OCI-LY1 (cell line): ENCODE data around the gene PRELID2.

Source experiments
- H2AFZ ChIP-seq: fragments of 200-600 bp; sonication (generic), shearing (Covaris generic); 2 replicates; pipeline ENCODE4 v1.6.0; 2014; ENCODE audit warnings: antibody characterized with exemption, mild to moderate bottlenecking, low read length
- H3F3A ChIP-seq: fragments of 200-600 bp; sonication (generic), shearing (Covaris generic); 2 replicates; pipeline ENCODE4 v1.6.0; 2014; ENCODE audit warnings: mild to moderate bottlenecking, antibody characterized with exemption, low read length, moderate library complexity; ENCODE audit not compliant: insufficient read depth
- H3K27ac ChIP-seq: fragments of 200-600 bp; sonication (generic); 2 replicates; pipeline ENCODE4 v1.5.1; 2014; ENCODE audit warnings: low read length, mixed run types, mild to moderate bottlenecking, low read depth; ENCODE audit not compliant: poor library complexity, severe bottlenecking
- H3K27me3 ChIP-seq: fragments of 200-600 bp; sonication (generic); 2 replicates; pipeline ENCODE4 v1.6.0; 2014; ENCODE audit warnings: antibody characterized with exemption, mild to moderate bottlenecking, low read length, moderate library complexity; ENCODE audit not compliant: insufficient read depth
- H3K36me3 ChIP-seq: fragments of 200-600 bp; sonication (generic); 2 replicates; pipeline ENCODE4 v1.6.1; 2014; ENCODE audit warnings: mild to moderate bottlenecking, antibody characterized with exemption, low read length, moderate library complexity, mixed read lengths; ENCODE audit not compliant: insufficient read depth
- H3K4me1 ChIP-seq: fragments of 200-600 bp; sonication (generic); 2 replicates; pipeline ENCODE4 v1.5.1; 2014; ENCODE audit warnings: mild to moderate bottlenecking, low read length, moderate library complexity; ENCODE audit not compliant: insufficient read depth, severe bottlenecking
- H3K4me2 ChIP-seq: fragments of 200-600 bp; sonication (generic), shearing (Covaris generic); 2 replicates; pipeline ENCODE4 v1.6.1; 2014; ENCODE audit warnings: low read length
- H3K4me3 ChIP-seq: fragments of 200-600 bp; sonication (generic); 2 replicates; pipeline ENCODE4 v1.5.1; 2014; ENCODE audit warnings: low read length, low read depth, mild to moderate bottlenecking, mixed read lengths; ENCODE audit not compliant: poor library complexity, severe bottlenecking
- H3K79me2 ChIP-seq: fragments of 200-600 bp; shearing (Covaris generic); 2 replicates; pipeline ENCODE4 v1.6.1; 2016; ENCODE audit warnings: mixed run types, low read length, mixed read lengths; ENCODE audit not compliant: insufficient read depth
- H3K9ac ChIP-seq: fragments of 200-600 bp; sonication (generic), shearing (Covaris generic); 2 replicates; pipeline ENCODE4 v1.6.1; 2014; ENCODE audit warnings: mild to moderate bottlenecking, low read length, mixed read lengths
- H3K9me2 ChIP-seq: fragments of 200-600 bp; sonication (generic), shearing (Covaris generic); 2 replicates; pipeline ENCODE4 v1.6.1; 2014; ENCODE audit warnings: low read depth, mild to moderate bottlenecking, low read length, mixed read lengths
- H3K9me3 ChIP-seq: fragments of 200-600 bp; shearing (Covaris generic); 2 replicates; pipeline ENCODE4 v1.6.1; 2014; ENCODE audit warnings: low read length, mixed read lengths
- H4K20me1 ChIP-seq: fragments of 200-600 bp; sonication (generic), shearing (Covaris generic); 2 replicates; pipeline ENCODE4 v1.6.0; 2016; ENCODE audit warnings: mild to moderate bottlenecking, low read length; ENCODE audit not compliant: insufficient read depth
- CTCF ChIP-seq: fragments of 200-600 bp; sonication (generic), shearing (Covaris generic); IDR thresholded peaks from 2 replicates; pipeline ENCODE4 v1.5.1; 2017; ENCODE audit warnings: mild to moderate bottlenecking, antibody characterized with exemption, low read length, moderate library complexity, mixed read lengths
- EZH2 ChIP-seq: fragments of 200-600 bp; sonication (generic), shearing (Covaris generic); IDR thresholded peaks from 2 replicates; pipeline ENCODE4 v1.8.0; 2017; ENCODE audit warnings: borderline replicate concordance, mixed run types, mild to moderate bottlenecking, antibody characterized with exemption, low read length, moderate library complexity, mixed read lengths

PRELID2 gene

GRCh38 chr5:145863003-145863402 is 27.9 kb upstream of the PRELID2 start:
- Histone ChIP-seq H3K36me3 (no peaks in the 10 kb centered on the region), H3K27ac (no peak overlapping the region), H3K4me3 (no peak overlapping the region), H3K9me3 (no peaks in the 10 kb centered on the region), H3K27me3 (no peaks in the 10 kb centered on the region), H3F3A (no peaks in the 10 kb centered on the region), H2AFZ (no peak overlapping the region), H3K79me2 (no peaks in the 10 kb centered on the region), H3K9me2 (no peaks in the 10 kb centered on the region), H4K20me1 (no peaks in the 10 kb centered on the region), H3K4me1 (no peaks in the 10 kb centered on the region), H3K4me2 (no peak overlapping the region), H3K9ac (no peak overlapping the region)
- no peak for TF ChIP-seq EZH2
- TF ChIP-seq CTCF: no peak

GRCh38 chr5:145859897-145860296 is 24.8 kb upstream of the PRELID2 start:
- Histone ChIP-seq H3K4me1 (no peaks in the 10 kb centered on the region), H4K20me1 (no peaks in the 10 kb centered on the region), H3K9me3 (no peaks in the 10 kb centered on the region), H3K4me2 (no peak overlapping the region), H3K4me3 (no peak overlapping the region), H3K9ac (no peak overlapping the region), H3K36me3 (no peaks in the 10 kb centered on the region), H3K79me2 (no peaks in the 10 kb centered on the region), H3K27me3 (no peaks in the 10 kb centered on the region), H3F3A (no peaks in the 10 kb centered on the region), H2AFZ (no peak overlapping the region), H3K27ac (no peak overlapping the region), H3K9me2 (no peaks in the 10 kb centered on the region)
- TF ChIP-seq CTCF (no peak; the same call in 1 of the 2 replicates), EZH2 (no peak)

GRCh38 chr5:145859453-145859852 is 24.3 kb upstream of the PRELID2 start:
- no peaks in the 10 kb centered on the region for H4K20me1 ChIP-seq
- TF ChIP-seq CTCF (no peak), EZH2 (no peak)
- H3K9me2 ChIP-seq: no peaks in the 10 kb centered on the region
- H3K9me3 ChIP-seq: no peaks in the 10 kb centered on the region
- no peaks in the 10 kb centered on the region for H3K27me3 ChIP-seq
- no peak overlapping the region for H2AFZ ChIP-seq
- H3F3A ChIP-seq: no peaks in the 10 kb centered on the region
- no peaks in the 10 kb centered on the region for H3K79me2 ChIP-seq
- H3K4me1 ChIP-seq: no peaks in the 10 kb centered on the region
- no peak overlapping the region for H3K27ac ChIP-seq
- no peak overlapping the region for H3K4me3 ChIP-seq
- H3K36me3 ChIP-seq: no peaks in the 10 kb centered on the region
- no peak overlapping the region for H3K9ac ChIP-seq
- H3K4me2 ChIP-seq: no peak overlapping the region
